Suprapubic skin (tissue), 4 donors: ENCODE measurements around the gene DBN1. TPM values are rescaled to one million over a fixed set of nuclear protein-coding genes. Genes with fewer than 3 reads are reported as not detected.
A peak's percentile ranks its signal among the peaks of the same experiment; 100 is the strongest.

Experiments used
- DNase-seq, 2 donors: peaks; one replicate each; pipeline ENCODE4 v3.0.0-alpha.2; 2019; ENCODE audit warnings: low spot score in 2 of 2
- H3K27ac ChIP-seq: fragments of 200-600 bp; sonication (generic); one replicate; pipeline ENCODE4 v1.5.1; 2019
- H3K27me3 ChIP-seq: fragments of 200-600 bp; sonication (generic); one replicate; pipeline ENCODE4 v1.5.1; 2019
- H3K36me3 ChIP-seq: fragments of 200-600 bp; sonication (generic); one replicate; pipeline ENCODE4 v1.5.1; 2019
- H3K4me1 ChIP-seq: fragments of 200-600 bp; sonication (generic); one replicate; pipeline ENCODE4 v1.5.1; 2019
- H3K4me3 ChIP-seq: fragments of 200-600 bp; sonication (generic); one replicate; pipeline ENCODE4 v1.5.1; 2019; ENCODE audit warnings: mild to moderate bottlenecking
- H3K9me3 ChIP-seq: fragments of 200-600 bp; sonication (generic); one replicate; pipeline ENCODE4 v1.5.1; 2019
- EP300 ChIP-seq: sonication (generic); formaldehyde crosslinking; IDR thresholded peaks from one replicate; pipeline ENCODE4 v1.6.1; 2017; ENCODE audit warnings: antibody characterized with exemption
- POLR2A ChIP-seq, 2 donors: fragments of 450-650 bp; IDR thresholded peaks; one replicate each; pipeline ENCODE4 v1.6.1; 2017; ENCODE audit warnings: antibody characterized with exemption in 2 of 2, mild to moderate bottlenecking in 2 of 2, moderate library complexity in 2 of 2
- POLR2AphosphoS5 ChIP-seq, 3 donors: sonication (generic); formaldehyde crosslinking; IDR thresholded peaks; one replicate each; pipeline ENCODE4 v1.6.1; 2017; ENCODE audit warnings: antibody characterized with exemption in 3 of 3
- WGBS: methylation state at CpG from one replicate; pipeline ENCODE4 v1.1.5; 2018; 5-methylcytosine and 5-hydroxymethylcytosine counted together
- total RNA-seq, 4 donors: library from RNA; depleted of rRNA; stranded (reverse); fragments of >200 nt; gene quantifications; one replicate each; pipeline ENCODE4 v1.1.0, GENCODE V29; 2016
- TF ChIP-seq, protein P1 (sequence below), 2 donors: fragments of 200-600 bp in 1 of 2; fragments of 450-650 bp in 1 of 2; sonication (generic) in 1 of 2; IDR thresholded peaks; one replicate each; pipeline ENCODE4 v1.5.1; 2016 to 2019; ENCODE audit warnings: antibody characterized with exemption in 2 of 2, mild to moderate bottlenecking in 1 of 2, moderate library complexity in 1 of 2

The DBN1 gene
- total RNA-seq, 4 donors from 2014 or later = 13.1 to 43.4 (median 25.3) TPM

DNA sequence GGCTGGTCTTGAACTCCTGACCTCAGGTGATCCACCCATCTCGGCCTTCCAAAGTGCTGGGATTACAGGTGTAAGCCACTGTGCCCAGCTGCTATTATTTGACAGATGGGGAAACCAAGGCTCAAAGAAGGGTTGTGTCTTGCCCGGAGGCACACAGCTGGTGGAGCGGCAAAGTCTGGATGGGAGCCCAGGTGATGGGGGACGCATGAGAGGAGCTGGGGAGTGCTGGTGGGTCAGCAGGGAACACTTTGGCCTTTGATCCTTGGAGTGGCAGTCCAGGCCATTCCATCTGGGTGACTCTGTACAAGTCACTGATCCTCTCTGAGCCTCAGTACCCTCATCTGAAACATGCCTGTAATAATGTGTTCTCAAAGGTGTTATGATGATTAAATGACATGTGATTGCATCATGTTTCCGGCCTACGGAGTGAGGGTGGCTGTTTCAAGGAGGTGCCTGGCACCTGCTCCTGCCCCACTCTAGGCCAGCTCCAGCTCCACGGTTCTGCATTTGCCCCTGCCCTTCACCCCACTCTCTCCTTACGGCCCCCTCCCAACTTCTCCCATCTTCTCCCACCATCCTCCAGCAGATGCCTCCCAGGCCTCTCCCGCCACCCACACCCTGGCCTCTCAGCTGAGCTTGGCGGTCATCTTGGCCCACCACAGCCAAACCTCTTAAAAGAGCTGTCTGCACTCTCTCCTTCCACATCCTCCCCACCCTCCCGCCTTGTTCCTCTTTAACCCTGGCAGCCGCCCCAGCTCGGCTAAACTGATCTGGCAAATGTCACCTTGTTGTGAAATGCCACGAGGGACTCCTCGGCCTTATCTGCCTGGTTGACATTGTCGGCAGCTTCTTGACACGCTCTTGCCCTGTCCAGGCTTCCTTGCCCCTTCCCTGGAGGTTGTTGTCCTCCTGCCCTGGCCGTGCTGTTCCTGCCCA, 5.5 kb upstream of the DBN1 start:
- H3K4me1 ChIP-seq = peaks cover 27% of the 10 kb centered on the region
- no peaks in the 10 kb centered on the region for H3K27me3 ChIP-seq
- no peaks in the 10 kb centered on the region for H3K36me3 ChIP-seq
- WGBS = 35% methylated on average over 18 of the region's 18 CpGs
- H3K4me3 ChIP-seq = no peak overlapping the region
- no peaks in the 10 kb centered on the region for H3K9me3 ChIP-seq
- DNase-seq = peak; percentile 92 to 93
- TF ChIP-seq POLR2A (IDR thresholded peaks at IDR 0.05) (no peak), EP300 (no peak), POLR2AphosphoS5 (IDR thresholded peaks at IDR 0.05) (peak in 2 of 3 donors; percentile 43 to 44)
- TF ChIP-seq, protein P1, sequence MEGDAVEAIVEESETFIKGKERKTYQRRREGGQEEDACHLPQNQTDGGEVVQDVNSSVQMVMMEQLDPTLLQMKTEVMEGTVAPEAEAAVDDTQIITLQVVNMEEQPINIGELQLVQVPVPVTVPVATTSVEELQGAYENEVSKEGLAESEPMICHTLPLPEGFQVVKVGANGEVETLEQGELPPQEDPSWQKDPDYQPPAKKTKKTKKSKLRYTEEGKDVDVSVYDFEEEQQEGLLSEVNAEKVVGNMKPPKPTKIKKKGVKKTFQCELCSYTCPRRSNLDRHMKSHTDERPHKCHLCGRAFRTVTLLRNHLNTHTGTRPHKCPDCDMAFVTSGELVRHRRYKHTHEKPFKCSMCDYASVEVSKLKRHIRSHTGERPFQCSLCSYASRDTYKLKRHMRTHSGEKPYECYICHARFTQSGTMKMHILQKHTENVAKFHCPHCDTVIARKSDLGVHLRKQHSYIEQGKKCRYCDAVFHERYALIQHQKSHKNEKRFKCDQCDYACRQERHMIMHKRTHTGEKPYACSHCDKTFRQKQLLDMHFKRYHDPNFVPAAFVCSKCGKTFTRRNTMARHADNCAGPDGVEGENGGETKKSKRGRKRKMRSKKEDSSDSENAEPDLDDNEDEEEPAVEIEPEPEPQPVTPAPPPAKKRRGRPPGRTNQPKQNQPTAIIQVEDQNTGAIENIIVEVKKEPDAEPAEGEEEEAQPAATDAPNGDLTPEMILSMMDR (IDR thresholded peaks at IDR 0.05) = no peak
- H3K27ac ChIP-seq = peak overlapping the region; percentile 50

DNA sequence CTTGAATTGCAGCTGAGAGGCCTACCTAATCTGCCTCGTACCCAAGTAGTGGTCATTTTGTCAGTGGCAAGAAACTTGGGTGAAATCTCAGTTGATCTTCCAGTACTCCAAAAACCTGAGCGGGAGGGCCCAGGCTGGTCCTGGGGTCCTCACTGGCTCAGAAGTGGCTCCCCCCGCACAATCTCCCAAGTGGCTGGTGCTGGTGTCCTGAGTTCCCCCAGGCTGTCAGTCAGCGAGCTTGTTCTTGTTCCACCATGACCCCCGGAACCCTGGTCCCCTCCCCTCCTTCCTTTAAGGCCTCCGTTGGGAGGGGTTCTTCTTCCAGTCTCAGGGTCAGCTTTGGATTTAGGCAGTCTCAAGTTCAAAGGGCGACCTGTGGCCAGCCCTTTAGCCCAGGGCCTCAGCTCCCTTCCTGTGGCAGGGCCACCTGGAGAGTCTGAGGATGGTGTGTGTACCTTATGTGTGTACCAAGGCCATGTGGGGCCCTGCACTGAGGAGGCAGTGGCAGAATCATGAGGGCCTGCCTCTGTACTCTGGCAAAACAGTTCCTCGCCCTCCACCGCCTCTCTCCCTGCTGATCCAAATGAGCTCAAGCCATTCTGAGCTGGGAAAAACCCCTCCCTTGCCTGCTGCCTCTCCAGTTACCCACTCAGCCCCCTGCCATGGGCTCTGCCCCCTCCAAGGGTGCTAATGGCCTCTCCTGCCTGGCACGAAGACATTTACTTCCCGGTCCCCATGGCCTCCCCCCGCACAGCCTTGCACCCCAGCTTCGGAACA, 4.5 kb upstream of the DBN1 start:
- Histone ChIP-seq H3K4me1 (peaks cover 31% of the 10 kb centered on the region), H3K4me3 (no peak overlapping the region), H3K36me3 (no peaks in the 10 kb centered on the region), H3K27me3 (no peaks in the 10 kb centered on the region), H3K27ac (no peak overlapping the region), H3K9me3 (no peaks in the 10 kb centered on the region)
- TF ChIP-seq, protein P1 (IDR thresholded peaks at IDR 0.05) = no peak
- TF ChIP-seq POLR2A (IDR thresholded peaks at IDR 0.05) = no peak
- no peak for TF ChIP-seq POLR2AphosphoS5 (IDR thresholded peaks at IDR 0.05)
- TF ChIP-seq EP300 = no peak
- no peak for DNase-seq
- WGBS = 93% methylated on average over 13 of the region's 13 CpGs

GRCh38 chr5:177476531-177477233, 3.2 kb upstream of the DBN1 start:
- no peaks in the 10 kb centered on the region for H3K9me3 ChIP-seq
- peaks cover 43% of the 10 kb centered on the region for H3K4me1 ChIP-seq
- no peak overlapping the region for H3K4me3 ChIP-seq
- no peaks in the 10 kb centered on the region for H3K27me3 ChIP-seq
- 87% methylated on average over 18 of the region's 18 CpGs for WGBS
- TF ChIP-seq EP300 (no peak), POLR2A (IDR thresholded peaks at IDR 0.05) (no peak), POLR2AphosphoS5 (IDR thresholded peaks at IDR 0.05) (no peak)
- TF ChIP-seq, protein P1 (IDR thresholded peaks at IDR 0.05) = no peak
- peak in 1 of 2 donors; percentile 87 for DNase-seq
- H3K36me3 ChIP-seq = no peaks in the 10 kb centered on the region
- no peak overlapping the region for H3K27ac ChIP-seq

- peaks cover 52% of the 10 kb centered on the region for H3K4me1 ChIP-seq
- TF ChIP-seq POLR2AphosphoS5 (IDR thresholded peaks at IDR 0.05) (no peak), POLR2A (IDR thresholded peaks at IDR 0.05) (no peak), EP300 (no peak)
- TF ChIP-seq, protein P1 (IDR thresholded peaks at IDR 0.05) = no peak
These were observed 2.4 kb upstream of the DBN1 start for GRCh38 chr5:177475563-177476427.

More at GRCh38 chr5:177475563-177476427, 2.4 kb upstream of the DBN1 start:
- no peak for DNase-seq
- no peaks in the 10 kb centered on the region for H3K27me3 ChIP-seq
- no peak overlapping the region for H3K27ac ChIP-seq
- no peaks in the 10 kb centered on the region for H3K36me3 ChIP-seq
- H3K4me3 ChIP-seq = no peak overlapping the region
- 80% methylated on average over 11 of the region's 11 CpGs for WGBS
- no peaks in the 10 kb centered on the region for H3K9me3 ChIP-seq
